IMR-90 (cell line): ENCODE measurements around the gene KIF20B. TPM values are rescaled to one million over a fixed set of nuclear protein-coding genes. Genes with fewer than 3 reads are reported as not detected.

Source experiments
- ATAC-seq: fragments of 200-7000 bp; cut with Tn5 transposase; 2 replicates; pipeline ENCODE4 v1.9.1; 2020; ENCODE audit warnings: low read depth, mild to moderate bottlenecking, moderate library complexity
- BruUV-seq: library from RNA; stranded (reverse); fragments of 400-500 nt; replicated peaks from 2 replicates; lab custom pipeline; 2021; lab: Mats Ljungman, UMichigan
- CTCF ChIA-PET: fragments of 300-600 bp; formaldehyde crosslinking; extraction: SDS; loops from one replicate; lab custom pipeline; 2021; ENCODE audit warnings: antibody characterized with exemption; lab: Yijun Ruan, JAX
- POLR2A ChIA-PET: fragments of 300-600 bp; sonication (Branson Sonifier 250); formaldehyde crosslinking; loops from one replicate; lab custom pipeline; 2022; ENCODE audit warnings: antibody characterized with exemption; ENCODE audit not compliant: unreplicated experiment; lab: Charles Lee
- DNase-seq: peaks from one replicate; pipeline ENCODE4 v3.0.0; 2013
- H2AFZ ChIP-seq: replicated peaks from 2 replicates; pipeline ENCODE3; 2013; ENCODE audit warnings: low read length, mild to moderate bottlenecking; ENCODE audit not compliant: poor library complexity
- H2AK5ac ChIP-seq: 2 replicates; pipeline ENCODE4 v1.6.1; 2013; ENCODE audit warnings: low read depth, low read length, inconsistent platforms
- H2AK9ac ChIP-seq: replicated peaks from 2 replicates; pipeline ENCODE3; 2013; ENCODE audit warnings: mild to moderate bottlenecking, low read depth, low read length, moderate library complexity; ENCODE audit not compliant: poor library complexity
- H2BK120ac ChIP-seq: 2 replicates; pipeline ENCODE4 v1.6.1; 2013; ENCODE audit warnings: low read depth, low read length, inconsistent platforms
- H2BK15ac ChIP-seq: 3 replicates; pipeline ENCODE4 v1.6.1; 2013; ENCODE audit warnings: low read depth, low read length, inconsistent platforms
- H2BK20ac ChIP-seq: 2 replicates; pipeline ENCODE4 v1.6.1; 2013; ENCODE audit warnings: low read depth, mild to moderate bottlenecking, inconsistent platforms, low read length, moderate library complexity
- H2BK5ac ChIP-seq: 2 replicates; pipeline ENCODE4 v1.6.1; 2013; ENCODE audit warnings: mild to moderate bottlenecking, low read depth, low read length, inconsistent platforms; ENCODE audit not compliant: poor library complexity, severe bottlenecking
- H3K14ac ChIP-seq: replicated peaks from 2 replicates; pipeline ENCODE4 v1.6.1; 2013; ENCODE audit warnings: low read depth, low read length, inconsistent platforms
- H3K18ac ChIP-seq: 2 replicates; pipeline ENCODE4 v1.6.1; 2013; ENCODE audit warnings: low read depth, low read length, control low read depth
- H3K23ac ChIP-seq: 2 replicates; pipeline ENCODE4 v1.6.1; 2013; ENCODE audit warnings: low read depth, low read length, inconsistent platforms
- H3K27ac ChIP-seq: 2 replicates; pipeline ENCODE4 v1.5.1; 2013; ENCODE audit warnings: mild to moderate bottlenecking, control low read depth, low read length; ENCODE audit not compliant: insufficient read depth
- H3K27me3 ChIP-seq: 2 replicates; pipeline ENCODE4 v1.6.1; 2013; ENCODE audit warnings: low read length; ENCODE audit not compliant: control insufficient read depth, insufficient read depth
- H3K36me3 ChIP-seq: 2 replicates; pipeline ENCODE4 v1.6.1; 2013; ENCODE audit warnings: low read length, mixed read lengths; ENCODE audit not compliant: control insufficient read depth, insufficient read depth
- H3K4ac ChIP-seq: 2 replicates; pipeline ENCODE4 v1.6.1; 2013; ENCODE audit warnings: low read depth, low read length, inconsistent platforms
- H3K4me1 ChIP-seq: 2 replicates; pipeline ENCODE4 v1.6.1; 2013; ENCODE audit warnings: low read length, mixed read lengths; ENCODE audit not compliant: control insufficient read depth, insufficient read depth
- H3K4me2 ChIP-seq: 2 replicates; pipeline ENCODE4 v1.6.1; 2013; ENCODE audit warnings: low read depth, mild to moderate bottlenecking, control low read depth, low read length, moderate library complexity
- H3K4me3 ChIP-seq: 2 replicates; pipeline ENCODE4 v1.5.1; 2013; ENCODE audit warnings: low read depth, mild to moderate bottlenecking, control low read depth, low read length, moderate library complexity; ENCODE audit not compliant: insufficient read depth
- H3K56ac ChIP-seq: 2 replicates; pipeline ENCODE4 v1.6.1; 2013; ENCODE audit warnings: low read length, inconsistent platforms; ENCODE audit not compliant: insufficient read depth; ENCODE audit errors: extremely low read depth
- H3K79me1 ChIP-seq, 2 experiments: 2 replicates each; pipeline ENCODE4 v1.6.1; 2013; ENCODE audit warnings: low read length in 2 of 2, inconsistent platforms in 1 of 2, low read depth in 1 of 2
- H3K9ac ChIP-seq: 2 replicates; pipeline ENCODE4 v1.6.1; 2013; ENCODE audit warnings: low read depth, low read length, control low read depth
- H3K9me1 ChIP-seq: 2 replicates; pipeline ENCODE4 v1.6.1; 2013; ENCODE audit warnings: low read length, inconsistent platforms; ENCODE audit not compliant: insufficient read depth
- H3K9me3 ChIP-seq: 2 replicates; pipeline ENCODE4 v1.6.1; 2013; ENCODE audit warnings: low read length; ENCODE audit not compliant: control insufficient read depth, insufficient read depth
- H4K20me1 ChIP-seq: 2 replicates; pipeline ENCODE4 v1.6.1; 2013; ENCODE audit warnings: low read length, inconsistent platforms; ENCODE audit not compliant: insufficient read depth
- H4K5ac ChIP-seq: 2 replicates; pipeline ENCODE4 v1.6.1; 2013; ENCODE audit warnings: mild to moderate bottlenecking, low read depth, low read length, control low read depth
- H4K8ac ChIP-seq, 2 experiments: 2 replicates each; pipeline ENCODE4 v1.6.1; 2013; ENCODE audit warnings: low read depth in 2 of 2, low read length in 2 of 2, control low read depth in 1 of 2, inconsistent platforms in 1 of 2
- H4K91ac ChIP-seq: 2 replicates; pipeline ENCODE4 v1.6.1; 2013; ENCODE audit warnings: low read depth, low read length, inconsistent platforms; ENCODE audit not compliant: insufficient read depth
- FOS ChIP-seq: fragments of 150-350 bp; IDR thresholded peaks from 2 replicates; pipeline ENCODE4 v1.6.1; 2016; ENCODE audit warnings: low read depth, low read length
- MXI1 ChIP-seq: IDR thresholded peaks from 2 replicates; pipeline ENCODE4 v1.6.1; 2012; ENCODE audit warnings: low read depth, mild to moderate bottlenecking, low read length, moderate library complexity, borderline replicate concordance
- WGBS, 2 experiments: methylation state at CpG; one replicate each; pipeline versions ENCODE4 v1.1.5 to v1.1.7; 2013; ENCODE audit warnings: missing lambda C conversion rate in 2 of 2; ENCODE audit not compliant: insufficient read length in 1 of 2; ENCODE audit errors: extremely low coverage in 2 of 2; 5-methylcytosine and 5-hydroxymethylcytosine counted together
- dilution Hi-C: fragments of 300-500 bp; cut with HindIII; formaldehyde crosslinking; loops from one replicate; pipeline ENCODE4 v1.14.3; 2018; ENCODE audit warnings: low sequenced_read_pairs; ENCODE audit not compliant: unreplicated experiment
- in situ Hi-C: fragments of 300-500 bp; cut with MboI; formaldehyde crosslinking; loops from 3 replicates; pipeline ENCODE4 v1.14.3; 2019; ENCODE audit warnings: low sequenced_read_pairs, inconsistent platforms, mixed read lengths
- intact Hi-C: fragments of 100-400 bp; cut with micrococcal nuclease; formaldehyde crosslinking; loops from 2 replicates; pipeline ENCODE4 v1.10.0; 2022
- polyA plus RNA-seq, 3 experiments: library from polyadenylated mRNA; depleted of rRNA; stranded (reverse); fragments of >200 nt; gene quantifications; 2 replicates each; pipeline ENCODE4 v1.2.3, GENCODE V29; 2012; ENCODE audit warnings: low replicate concordance in 1 of 3
- total RNA-seq: library from RNA; depleted of rRNA; stranded (reverse); fragments of >200 nt; gene quantifications from 2 replicates; pipeline ENCODE4 v1.2.3, GENCODE V29; 2012

KIF20B gene
- total and polyA plus RNA-seq, 2 of the 4 experiments (the other 2 are of a cell fraction): 3.1 to 23.5 TPM

GRCh38 chr10:89668386-89669071 is 32.9 kb upstream of the KIF20B start:
- H4K91ac ChIP-seq: no peak overlapping the region
- dilution Hi-C loops (no loop called here), in situ Hi-C loops (no loop called here), intact Hi-C loops (no loop called here)
- WGBS, 2 experiments: no CpG with 5 or more reads among the region's 3 CpGs
- ChIA-PET CTCF (no interaction called here), POLR2A (no interaction called here)
- H3K27ac ChIP-seq: no peak overlapping the region
- peaks cover 2% of the 10 kb centered on the region; the same call in 1 of the 2 replicates for H3K4me1 ChIP-seq
- H4K8ac ChIP-seq: no peak overlapping the region
- H3K4me3 ChIP-seq: no peak overlapping the region
- no peak overlapping the region for H3K4me2 ChIP-seq
- no peaks in the 10 kb centered on the region for H3K9me1 ChIP-seq
- no peak overlapping the region for H2BK15ac ChIP-seq
- no peak overlapping the region for H2AK9ac ChIP-seq
- ATAC-seq (no peak), DNase-seq (no peak)
- H4K5ac ChIP-seq: no peak overlapping the region
- no peak overlapping the region for H2BK120ac ChIP-seq
- no peak for TF ChIP-seq MXI1
- no peak for TF ChIP-seq FOS
- no TSS peak for BruUV-seq
- no peak overlapping the region for H3K4ac ChIP-seq
- H2AFZ ChIP-seq: no peak overlapping the region
- no peak overlapping the region for H2BK20ac ChIP-seq
- H3K27me3 ChIP-seq: no peaks in the 10 kb centered on the region; the same call in 1 of the 2 replicates
- H2AK5ac ChIP-seq: no peak overlapping the region
- H3K36me3 ChIP-seq: no peaks in the 10 kb centered on the region
- no peak overlapping the region for H3K23ac ChIP-seq
- H3K9ac ChIP-seq: no peak overlapping the region
- H4K20me1 ChIP-seq: no peaks in the 10 kb centered on the region
- H3K18ac ChIP-seq: no peak overlapping the region
- no peak overlapping the region for H3K14ac ChIP-seq
- no peaks in the 10 kb centered on the region for H3K79me1 ChIP-seq
- no peak overlapping the region for H3K56ac ChIP-seq
- H3K9me3 ChIP-seq: no peaks in the 10 kb centered on the region
- no peak overlapping the region for H2BK5ac ChIP-seq
